GM19328 (cell line): ENCODE data around the gene CNNM2.
"Not testable (repeated sequence)": the region's sequence is repeated elsewhere in the genome, so short reads cannot be mapped to it uniquely, and the experiment has no call there.

ENCODE experiments used
- ATAC-seq: cut with Tn5 transposase; IDR thresholded peaks from one replicate; pipeline ENCODE4 v1.9.1; 2021; ENCODE audit warnings: mild to moderate bottlenecking, moderate library complexity; ENCODE audit not compliant: unreplicated experiment

CNNM2 gene

DNA sequence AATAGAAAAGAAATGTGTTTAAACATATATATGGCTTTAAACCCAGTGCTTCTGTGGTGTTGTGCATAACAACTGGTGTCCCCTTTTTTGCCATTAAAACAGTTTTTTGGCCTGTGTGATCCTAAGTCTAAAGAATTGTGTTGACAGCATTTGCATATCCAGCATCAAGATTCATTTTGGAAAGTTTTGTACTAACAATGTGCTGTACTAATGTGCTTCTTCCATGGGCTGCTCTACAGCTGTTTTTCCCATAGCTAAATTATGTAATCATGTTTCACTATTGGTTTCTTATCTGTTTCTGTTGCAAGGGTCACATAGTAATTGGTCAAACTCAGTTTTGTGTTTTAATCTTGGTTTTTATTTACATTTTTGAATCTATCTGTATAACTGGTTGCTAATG is 5.5 kb downstream of the CNNM2 start:
- no peak for ATAC-seq

DNA sequence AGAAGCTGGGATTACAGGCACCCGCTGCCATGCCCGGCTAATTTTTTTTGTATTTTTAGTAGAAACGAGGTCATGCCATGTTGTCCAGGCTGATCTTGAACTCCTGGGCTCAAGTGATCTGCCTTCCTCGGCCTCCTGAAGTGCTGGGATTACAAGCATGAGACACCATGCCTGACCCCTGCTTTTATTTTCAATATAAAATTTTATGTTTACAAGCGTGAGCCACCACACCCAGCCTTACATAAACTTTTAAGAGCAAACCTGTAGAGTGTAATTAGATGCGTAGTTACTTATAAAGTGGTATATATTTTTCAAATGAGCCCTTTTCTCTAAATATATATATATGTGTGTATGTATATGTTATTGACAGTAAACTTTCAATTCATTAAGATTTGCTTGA is 8.7 kb downstream of the CNNM2 start:
- no peak for ATAC-seq

DNA sequence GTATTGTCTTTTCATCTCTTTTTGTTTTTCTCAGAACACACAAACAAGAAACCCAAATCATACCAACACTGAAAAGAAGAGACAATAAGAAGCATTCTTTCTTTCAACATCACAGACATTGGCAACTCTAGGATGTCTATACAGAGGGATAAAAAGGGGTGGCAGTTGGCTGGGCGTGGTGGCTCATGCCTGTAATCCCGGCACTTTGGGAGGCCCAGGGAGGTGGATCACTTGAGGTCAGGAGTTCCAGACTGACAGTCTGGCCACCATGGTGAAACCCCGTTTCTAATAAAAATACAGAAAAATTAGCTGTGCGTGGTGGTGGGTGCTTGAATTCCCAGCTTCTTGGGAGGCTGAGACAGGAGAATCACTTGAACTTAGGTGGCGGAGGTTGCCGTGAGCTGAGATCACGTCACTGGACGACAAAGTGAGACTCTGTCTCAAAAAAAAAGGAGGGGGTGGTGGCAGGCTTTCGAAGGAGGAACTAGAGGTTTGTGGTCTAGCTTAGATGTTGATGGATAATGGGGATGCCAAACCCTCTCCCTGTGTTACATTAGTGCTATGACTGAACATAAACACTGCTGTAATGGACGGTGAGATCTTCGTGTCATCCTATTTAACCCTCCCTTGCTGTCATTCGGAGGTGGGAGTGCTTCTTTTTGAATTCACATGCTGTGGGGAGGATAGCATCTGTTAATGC is 9.4 kb downstream of the CNNM2 start:
- no peak for ATAC-seq

DNA sequence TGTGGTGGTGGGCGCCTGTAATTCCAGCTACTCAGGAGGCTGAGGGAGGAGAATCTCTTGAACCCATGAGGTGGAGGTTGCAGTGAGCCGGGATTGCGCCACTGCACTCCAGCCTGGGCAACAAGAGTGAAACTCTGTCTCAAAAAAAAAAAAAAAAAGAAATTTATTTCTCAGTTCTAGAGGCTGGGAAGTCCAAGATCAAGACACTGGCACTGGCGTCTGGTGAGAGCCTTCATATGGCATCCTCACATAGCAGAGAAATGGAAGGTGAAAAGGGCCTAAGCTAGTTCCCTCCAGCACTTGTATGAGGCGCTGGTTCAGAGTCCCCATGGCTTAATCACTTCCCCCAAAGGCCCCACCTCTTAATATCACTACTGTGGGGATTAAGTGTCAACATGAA is 10.3 kb downstream of the CNNM2 start:
- not testable (repeated sequence) for ATAC-seq

DNA sequence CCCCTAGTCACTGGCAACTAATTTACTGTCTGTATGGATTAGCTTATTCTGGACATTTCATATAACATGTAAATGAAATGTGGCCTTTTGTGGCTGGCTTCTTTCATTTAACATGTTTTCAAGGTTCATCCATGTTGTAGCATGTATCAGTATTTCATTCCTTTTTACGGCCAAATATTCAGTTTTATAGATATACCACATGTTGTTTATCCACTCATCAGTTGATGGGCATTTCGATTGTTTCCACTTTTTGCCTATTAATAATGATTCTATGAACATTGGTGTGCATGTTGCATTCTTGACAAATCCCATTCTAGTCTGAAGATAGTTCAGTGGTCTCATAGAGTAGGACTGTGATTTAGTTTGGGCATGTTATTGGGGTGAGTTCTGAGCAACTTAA is 12.6 kb downstream of the CNNM2 start:
- no peak for ATAC-seq

DNA sequence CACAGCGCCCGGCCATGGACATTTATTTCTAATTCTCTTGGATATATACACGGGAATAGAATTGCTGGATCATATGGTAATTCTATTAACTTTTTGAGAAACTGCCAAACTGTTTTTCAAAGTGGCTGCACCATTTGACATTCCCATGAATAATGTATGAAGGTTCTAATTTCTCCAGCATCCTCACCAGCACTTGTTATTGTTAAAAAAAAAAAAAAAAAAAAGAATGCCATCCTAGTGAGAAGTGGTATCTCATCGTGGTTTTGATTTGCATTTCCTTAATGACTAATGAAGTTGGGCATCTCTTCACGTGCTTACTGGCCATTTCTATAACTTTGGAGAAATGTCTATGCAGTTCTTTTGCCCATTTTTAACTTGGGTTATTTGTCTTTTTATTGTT is 13.5 kb downstream of the CNNM2 start:
- no peak for ATAC-seq

DNA sequence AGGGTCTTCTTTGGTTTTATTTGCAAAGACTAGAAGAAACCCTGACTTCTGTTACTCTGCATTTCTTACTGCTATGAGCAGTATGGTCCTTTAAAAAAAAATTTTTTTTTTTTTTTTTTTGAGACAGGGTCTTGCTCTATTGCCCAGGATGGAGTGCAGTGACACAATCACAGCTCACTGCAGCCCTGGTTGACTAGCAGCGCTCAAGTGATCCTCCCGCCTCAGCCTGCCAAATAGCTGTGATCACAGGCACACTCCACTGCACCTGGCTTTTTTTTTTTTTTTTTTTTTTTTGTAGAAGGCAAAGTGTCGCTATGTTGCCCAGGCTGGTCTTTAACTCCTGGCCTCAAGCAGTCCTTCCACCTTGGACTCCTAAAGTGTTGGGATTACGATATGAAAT is 17.4 kb downstream of the CNNM2 start:
- no peak for ATAC-seq

DNA sequence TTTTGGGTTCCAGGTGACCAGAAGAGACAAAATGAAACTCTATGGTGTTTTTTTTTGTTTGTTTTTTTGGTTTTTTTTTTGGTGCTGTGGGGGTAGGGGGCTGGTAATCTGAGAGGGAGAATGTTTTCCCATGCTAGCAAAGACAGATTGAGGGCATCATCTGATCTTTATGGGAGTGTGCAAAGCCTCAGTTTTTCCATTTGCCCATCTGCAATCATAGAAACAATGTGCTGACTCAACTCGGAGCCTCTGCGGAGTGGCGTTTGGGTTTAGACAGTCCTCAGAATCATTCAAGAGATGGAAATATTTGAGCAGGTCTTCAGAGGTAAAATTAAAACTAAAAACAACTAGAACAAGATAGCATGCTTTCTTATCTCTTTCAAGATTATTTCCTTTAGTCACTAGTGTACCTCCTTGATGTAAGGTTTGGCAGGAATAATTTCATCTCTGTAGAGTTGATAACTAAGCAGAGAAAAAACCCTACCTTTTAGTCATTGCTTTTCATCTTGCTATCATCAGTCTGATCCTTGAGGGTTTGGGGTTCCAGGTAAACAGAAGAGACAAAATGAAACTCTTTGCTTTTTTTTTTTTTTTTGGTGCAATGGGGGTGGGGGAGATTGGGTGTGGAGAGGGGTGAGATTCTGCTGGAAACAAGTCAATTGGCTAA is 18.0 kb downstream of the CNNM2 start:
- no peak for ATAC-seq

DNA sequence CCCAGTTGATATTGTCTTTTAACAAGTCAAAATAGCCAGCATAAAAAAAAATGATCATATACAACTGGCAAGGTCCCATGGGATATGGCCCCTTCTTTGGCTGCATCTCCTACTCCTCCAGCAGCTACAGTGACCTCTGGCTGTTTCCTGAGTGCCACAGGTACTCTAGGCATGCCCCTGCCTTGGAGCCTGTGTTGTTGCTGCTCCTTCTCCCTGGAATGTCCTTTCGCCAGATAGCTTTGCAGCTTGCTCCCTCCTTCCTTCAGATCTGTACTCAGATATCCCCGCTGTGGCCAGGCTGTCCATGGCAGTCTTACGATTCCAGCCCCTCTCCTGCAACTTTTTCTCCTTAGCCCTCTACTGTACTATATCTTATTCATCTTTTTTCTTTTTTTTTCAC is 23.3 kb downstream of the CNNM2 start:
- no peak for ATAC-seq

DNA sequence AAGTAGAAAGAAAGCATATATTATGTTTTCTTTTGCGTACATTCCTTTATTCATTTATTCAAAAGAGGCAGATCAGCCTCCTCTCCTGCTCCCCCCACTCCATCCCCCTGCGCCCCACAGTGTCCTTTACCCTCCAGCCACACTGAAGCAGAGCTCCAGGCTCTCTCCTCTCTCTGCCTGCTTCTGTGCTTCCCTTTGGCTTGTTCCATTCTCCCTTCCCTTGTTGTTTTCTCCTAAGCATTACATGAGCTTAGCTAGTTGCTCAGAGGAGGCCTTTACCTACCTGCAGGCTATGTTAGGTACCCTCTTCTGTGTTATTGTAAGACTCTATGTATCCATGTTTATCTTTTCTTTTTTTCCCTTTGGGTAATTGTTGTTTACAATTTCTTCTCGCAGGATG is 27.4 kb downstream of the CNNM2 start:
- ATAC-seq: no peak

DNA sequence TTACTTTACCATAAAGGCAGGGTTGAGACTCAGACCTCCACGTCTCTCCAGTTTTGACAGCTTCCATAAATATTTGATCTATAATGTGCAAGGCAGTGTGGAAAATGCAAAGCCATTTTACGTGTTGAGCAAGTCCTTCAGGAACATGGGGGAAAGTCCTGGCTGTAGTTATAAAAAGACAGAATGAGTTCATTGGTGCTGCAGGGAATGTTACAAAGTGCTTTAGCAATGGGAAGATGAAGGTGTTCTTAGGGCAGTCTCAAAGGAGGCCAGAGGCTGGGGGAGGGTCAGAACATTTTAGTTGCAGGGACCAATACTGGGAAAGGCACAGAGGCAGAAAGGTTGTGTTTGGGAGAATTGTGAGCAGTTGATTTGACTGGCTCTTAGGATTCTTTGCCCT is 27.9 kb downstream of the CNNM2 start:
- no peak for ATAC-seq

DNA sequence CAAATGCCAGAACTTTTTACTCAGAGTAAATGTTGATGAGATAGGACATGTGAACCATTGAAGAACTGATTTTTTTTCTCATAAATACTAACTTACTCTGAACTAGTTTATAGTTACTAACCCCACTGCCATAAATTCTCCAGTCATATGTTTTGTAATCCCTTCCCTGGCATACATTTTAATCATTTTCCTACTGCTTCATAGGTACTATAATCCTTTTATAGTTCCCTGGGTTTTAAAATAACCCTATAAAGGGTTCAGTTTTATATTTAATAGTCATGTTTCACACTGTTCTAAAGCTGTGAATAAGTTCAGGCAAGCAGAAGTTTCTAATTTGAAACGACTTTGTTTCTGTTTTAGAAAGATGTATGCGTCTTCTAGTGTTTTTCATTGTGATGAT is 28.9 kb downstream of the CNNM2 start:
- no peak for ATAC-seq

DNA sequence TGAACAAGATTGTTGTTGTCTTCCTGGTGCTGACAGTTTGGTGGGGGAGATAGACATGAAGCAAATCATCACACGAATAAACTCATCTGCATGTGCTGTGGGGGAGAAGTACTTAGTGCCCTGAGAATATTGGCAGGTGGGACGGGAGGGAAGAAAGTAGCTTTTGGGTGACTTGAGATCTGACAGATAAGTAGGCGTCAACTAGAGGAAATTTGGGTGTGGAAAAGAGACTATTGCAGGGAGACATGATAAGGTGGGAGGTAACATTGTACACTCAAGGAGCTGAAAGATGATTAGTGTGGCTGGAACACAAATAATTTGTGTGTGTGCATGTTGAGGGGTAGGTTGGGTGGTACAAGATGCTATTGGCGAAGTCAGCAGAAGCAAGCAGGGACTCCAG is 30.1 kb downstream of the CNNM2 start:
- no peak for ATAC-seq

DNA sequence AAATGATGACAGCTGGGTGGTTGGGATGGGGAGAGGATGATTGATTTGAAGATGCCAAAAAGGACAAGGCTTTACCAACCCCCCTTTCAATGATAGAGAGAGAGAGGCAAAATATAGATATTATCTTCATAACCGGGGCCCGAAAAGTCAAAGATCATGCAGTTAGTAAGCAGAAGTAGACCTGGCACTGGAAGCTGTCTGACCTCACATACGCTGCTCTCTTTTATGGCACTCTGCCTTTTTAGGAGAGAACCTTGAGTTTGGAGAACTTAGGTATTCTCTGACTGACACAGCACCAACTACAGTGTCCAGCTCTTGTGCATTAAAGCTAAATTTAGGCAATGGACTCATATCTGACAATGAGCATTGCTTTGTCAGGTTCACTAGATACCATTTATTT is 30.7 kb downstream of the CNNM2 start:
- no peak for ATAC-seq

DNA sequence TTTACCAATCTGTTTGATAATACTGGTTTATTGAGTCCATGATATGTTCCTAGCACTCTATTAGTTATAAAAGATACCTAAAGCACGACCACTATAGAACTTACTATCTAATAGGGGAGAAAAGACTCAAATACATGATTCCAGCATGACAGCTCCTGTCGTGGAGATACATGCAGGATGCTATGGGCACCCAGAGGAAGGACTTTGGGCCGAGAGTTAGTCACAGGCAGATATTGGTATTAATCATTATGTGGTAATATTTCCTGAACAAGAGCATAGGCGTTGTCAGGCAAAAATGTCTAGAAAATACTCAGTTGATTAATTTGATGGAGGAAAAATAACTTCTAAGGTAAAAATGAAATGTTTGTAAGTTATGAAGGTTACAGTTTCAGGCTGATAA is 31.8 kb downstream of the CNNM2 start:
- ATAC-seq: no peak

DNA sequence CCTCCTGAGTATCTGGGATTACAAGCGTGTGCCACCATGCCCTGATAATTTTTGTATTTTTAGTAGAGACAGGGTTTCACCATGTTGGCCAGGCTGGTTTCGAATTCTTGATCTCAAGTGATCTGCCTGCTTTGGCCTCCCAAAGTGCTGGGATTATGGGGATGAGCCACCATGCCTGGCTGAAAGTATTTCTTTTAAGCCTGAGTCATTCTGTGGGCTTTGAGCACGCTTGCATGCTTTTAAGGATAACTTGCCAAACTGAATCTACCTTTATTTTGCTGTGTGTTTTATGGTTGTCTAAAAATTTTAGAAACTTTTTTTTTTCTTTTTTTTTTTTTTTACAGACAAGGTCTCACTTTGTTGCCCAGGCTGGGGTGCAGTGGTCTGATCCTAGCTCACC is 33.2 kb downstream of the CNNM2 start:
- ATAC-seq: no peak

DNA sequence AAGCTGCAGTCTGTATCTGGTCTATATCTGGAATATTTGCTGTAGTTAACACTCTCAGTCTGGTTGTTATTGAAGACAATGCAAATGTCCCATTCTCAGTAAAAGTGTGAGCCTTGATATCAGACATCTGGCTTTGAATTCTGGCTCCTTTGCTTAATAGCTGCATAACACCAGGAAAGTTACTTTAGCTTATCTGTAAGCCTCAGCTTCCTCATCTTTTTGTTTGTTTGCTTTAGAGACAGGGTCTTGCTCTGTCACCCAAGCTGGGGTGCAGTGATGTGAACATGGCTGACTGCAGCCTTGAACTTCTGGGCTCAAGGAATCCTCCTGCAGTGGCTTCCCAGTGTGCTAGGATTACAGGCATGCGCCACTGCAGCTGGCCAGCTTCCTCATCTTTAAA is 41.3 kb downstream of the CNNM2 start:
- no peak for ATAC-seq

DNA sequence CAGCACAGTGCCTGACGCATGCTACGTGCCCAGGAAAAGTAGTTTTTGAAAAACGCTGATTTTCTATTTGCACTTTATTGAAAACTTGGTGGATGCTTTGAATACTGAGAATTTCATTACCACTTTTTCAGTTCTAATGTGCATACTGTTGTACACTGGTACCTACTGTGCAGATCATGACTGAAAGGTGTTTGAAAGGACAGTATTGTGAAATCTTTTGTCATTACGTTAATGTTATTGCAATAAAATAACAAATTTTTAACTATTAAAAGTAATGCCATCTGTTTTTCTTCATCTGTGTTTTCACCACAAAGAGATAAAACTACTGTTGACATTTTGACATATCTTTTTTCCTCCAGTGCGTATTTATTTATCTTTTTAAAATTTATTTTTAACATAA is 42.1 kb downstream of the CNNM2 start:
- no peak for ATAC-seq

DNA sequence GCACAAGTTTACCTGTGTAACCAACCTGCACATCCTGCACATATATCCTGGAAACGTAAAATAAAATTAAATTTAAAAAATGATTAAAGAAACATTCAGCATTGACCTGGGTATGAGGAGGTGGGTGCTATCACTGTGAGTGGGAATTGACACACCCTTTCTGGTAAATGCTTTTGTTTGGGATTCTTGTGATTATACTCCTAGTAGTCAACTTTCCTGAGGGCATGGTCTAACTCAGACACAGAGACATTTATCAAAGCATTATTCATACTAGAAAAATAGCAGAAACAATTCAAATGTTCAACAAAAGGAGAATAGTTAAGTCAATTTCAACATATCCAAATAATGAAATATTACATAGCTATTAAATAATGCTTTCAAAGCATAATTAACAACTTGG is 44.2 kb downstream of the CNNM2 start:
- no peak for ATAC-seq

DNA sequence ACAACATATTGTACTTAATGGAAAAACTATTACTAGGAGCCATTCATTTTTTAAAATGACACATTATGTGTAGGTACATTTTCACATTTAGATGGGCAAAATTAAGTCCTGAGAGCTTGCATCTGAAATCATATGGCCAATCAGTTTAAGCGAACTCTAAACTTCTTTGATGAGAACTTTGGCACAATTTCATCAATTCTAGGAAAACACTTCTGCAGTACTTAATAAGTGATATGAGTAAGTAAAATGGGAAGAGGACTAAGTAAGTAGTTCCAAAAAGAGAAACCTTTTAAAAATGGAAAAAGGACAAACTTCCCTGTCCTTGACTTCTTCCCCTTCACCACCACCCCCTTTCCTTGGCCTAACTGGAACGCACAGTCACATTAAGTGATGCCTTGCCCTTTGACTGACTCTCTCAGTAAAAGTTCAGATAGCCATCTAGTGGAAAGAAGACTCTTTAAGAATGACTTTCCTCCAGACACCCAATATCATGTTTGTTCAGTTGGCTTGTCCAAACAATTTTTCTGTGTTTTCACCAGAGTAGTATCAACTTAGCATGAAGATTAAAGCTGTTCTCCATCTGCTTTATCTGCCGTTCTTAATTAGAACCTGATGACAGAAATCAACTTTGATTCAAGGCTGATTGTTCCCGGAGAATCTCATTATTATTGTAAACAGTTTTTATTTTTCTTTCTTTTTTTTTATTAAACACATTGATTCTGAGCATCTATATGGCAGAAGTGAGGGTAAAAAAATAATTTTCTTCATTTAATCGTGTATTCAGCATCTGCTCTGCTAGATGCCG is 45.1 kb downstream of the CNNM2 start:
- no peak for ATAC-seq

DNA sequence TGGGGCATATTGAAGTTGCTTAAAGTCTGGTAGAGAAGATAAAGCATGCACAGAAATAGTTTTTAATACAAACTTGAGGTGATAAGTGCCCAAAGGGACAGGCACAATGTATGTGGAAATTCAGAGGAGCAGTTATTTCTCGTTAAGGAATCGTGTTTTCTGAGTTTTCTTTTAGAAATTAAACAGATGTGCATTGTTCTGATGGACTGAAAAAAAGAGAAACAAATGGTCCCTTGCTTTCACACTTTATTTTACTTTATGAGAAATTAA is 45.6 kb downstream of the CNNM2 start:
- ATAC-seq: no peak

DNA sequence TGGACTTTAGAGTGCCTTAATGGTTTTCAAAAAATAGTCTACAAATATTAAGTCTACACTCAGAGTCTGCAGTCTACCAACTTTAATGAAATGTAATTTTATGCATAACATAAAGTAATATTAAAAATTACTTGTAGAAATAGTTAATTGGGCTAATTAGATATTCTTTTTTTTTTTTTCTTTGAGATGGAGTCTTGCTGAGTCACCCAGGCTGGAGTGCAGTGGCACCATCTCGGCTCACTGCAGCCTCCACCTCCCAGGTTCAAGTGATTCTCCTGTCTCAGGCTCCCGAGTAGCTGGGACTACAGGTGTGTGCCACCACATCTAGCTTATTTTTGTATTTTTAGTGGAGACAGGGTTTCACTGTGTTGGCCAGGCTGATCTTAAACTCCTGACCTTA is 46.0 kb downstream of the CNNM2 start:
- not testable (repeated sequence) for ATAC-seq
